ENCODE measurements around the gene PPIC.

The PPIC gene

GRCh38 chr5:123036391-123037103 lies at the start of gene PPIC:
PPIC (minus strand) TSS chr5:123036725; CDS start chr5:123036625, 100 bp downstream.
- in situ Hi-C loops (cut with HindIII; ENCODE audit: low sequenced_read_pairs): no loop called here

GRCh38 chr5:123085638-123086286 lies 49.2 kb upstream of the PPIC start:
- in situ Hi-C loops (cut with HindIII; ENCODE audit: low sequenced_read_pairs): no loop called here

GRCh38 chr5:123084730-123085605 lies 48.4 kb upstream of the PPIC start:
- in situ Hi-C loops (cut with HindIII; ENCODE audit: low sequenced_read_pairs): no loop called here

GRCh38 chr5:123083298-123083697 lies 46.8 kb upstream of the PPIC start:
- in situ Hi-C loops (cut with HindIII; ENCODE audit: low sequenced_read_pairs): no loop called here

- in situ Hi-C loops (cut with HindIII; ENCODE audit: low sequenced_read_pairs): no loop called here
Measured at GRCh38 chr5:123080215-123080614, 43.7 kb upstream of the PPIC start.

GRCh38 chr5:123075521-123076163 lies 39.1 kb upstream of the PPIC start:
- in situ Hi-C loops (cut with HindIII; ENCODE audit: low sequenced_read_pairs): no loop called here

GRCh38 chr5:123068368-123068938 lies 31.9 kb upstream of the PPIC start:
- in situ Hi-C loops (cut with HindIII; ENCODE audit: low sequenced_read_pairs): no loop called here

- in situ Hi-C loops (cut with HindIII; ENCODE audit: low sequenced_read_pairs): no loop called here
Measured at GRCh38 chr5:123066016-123066415, 29.5 kb upstream of the PPIC start.

- in situ Hi-C loops (cut with HindIII; ENCODE audit: low sequenced_read_pairs): no loop called here
Measured at GRCh38 chr5:123059455-123059854, 22.9 kb upstream of the PPIC start.

- in situ Hi-C loops (cut with HindIII; ENCODE audit: low sequenced_read_pairs): no loop called here
Measured at GRCh38 chr5:123051206-123051605, 14.7 kb upstream of the PPIC start.

GRCh38 chr5:123047706-123048105 lies 11.2 kb upstream of the PPIC start:
- in situ Hi-C loops (cut with HindIII; ENCODE audit: low sequenced_read_pairs): no loop called here

- in situ Hi-C loops (cut with HindIII; ENCODE audit: low sequenced_read_pairs): no loop called here
Measured at GRCh38 chr5:123046222-123046621, 9.7 kb upstream of the PPIC start.

- in situ Hi-C loops (cut with HindIII; ENCODE audit: low sequenced_read_pairs): no loop called here
Measured at GRCh38 chr5:123044926-123045617, 8.5 kb upstream of the PPIC start.

- in situ Hi-C loops (cut with HindIII; ENCODE audit: low sequenced_read_pairs): no loop called here
Measured at GRCh38 chr5:123039673-123040072, 3.1 kb upstream of the PPIC start.

- in situ Hi-C loops (cut with HindIII; ENCODE audit: low sequenced_read_pairs): no loop called here
Measured at GRCh38 chr5:123037104-123037418, 536 bp upstream of the PPIC start.

- in situ Hi-C loops (cut with HindIII; ENCODE audit: low sequenced_read_pairs): no loop called here
Measured at GRCh38 chr5:123035918-123036390, 571 bp downstream of the PPIC start.

GRCh38 chr5:123035360-123035917 lies 1.1 kb downstream of the PPIC start:
- in situ Hi-C loops (cut with HindIII; ENCODE audit: low sequenced_read_pairs): no loop called here

GRCh38 chr5:123033157-123033671 lies 3.3 kb downstream of the PPIC start:
- in situ Hi-C loops (cut with HindIII; ENCODE audit: low sequenced_read_pairs): no loop called here

- in situ Hi-C loops (cut with HindIII; ENCODE audit: low sequenced_read_pairs): no loop called here
Measured at GRCh38 chr5:123028222-123028621, 8.3 kb downstream of the PPIC start.

- in situ Hi-C loops (cut with HindIII; ENCODE audit: low sequenced_read_pairs): no loop called here
Measured at GRCh38 chr5:123014689-123015088, 21.8 kb downstream of the PPIC start.
